ENCODE data around the gene BEND5. TPM values are rescaled to one million over a fixed set of nuclear protein-coding genes. Genes with fewer than 3 reads are reported as not detected.

BEND5 gene
- total RNA-seq, 2 donors from 2014 or later = 5.9 to 6.4 TPM

- Mint-ChIP-seq H3K27ac (peak overlapping the region; percentile 52), H3K4me1 (ENCODE audit: low read depth) (peaks cover 45% of the 10 kb centered on the region), H3K9me3 (no peaks in the 10 kb centered on the region), H3K36me3 (ENCODE audit: insufficient read depth in 2 of 2) (peaks cover 0 to 13% of the 10 kb centered on the region in 2 donors), H3K27me3 (ENCODE audit: low read depth) (no peaks in the 10 kb centered on the region), H3K4me3 (peak overlapping the region in 1 of 2 donors; percentile 21)
- no peak for DNase-seq
- peak in 1 of 2 donors; percentile 43 for ATAC-seq (replicated peaks in 1 of 2)
Measured at GRCh38 chr1:48757363-48757762, 19.3 kb downstream of the BEND5 start.

- no peaks in the 10 kb centered on the region for H3K27me3 Mint-ChIP-seq (ENCODE audit: low read depth)
- DNase-seq (no peak), ATAC-seq (replicated peaks in 1 of 2) (peak; percentile 38 to 40)
- peaks cover 0 to 13% of the 10 kb centered on the region in 2 donors for H3K36me3 Mint-ChIP-seq (ENCODE audit: insufficient read depth in 2 of 2)
- H3K4me3 Mint-ChIP-seq = peak overlapping the region in 1 of 2 donors; percentile 11
- no peaks in the 10 kb centered on the region for H3K9me3 Mint-ChIP-seq
- H3K4me1 Mint-ChIP-seq (ENCODE audit: low read depth) = peaks cover 43% of the 10 kb centered on the region
- H3K27ac Mint-ChIP-seq = no peak overlapping the region
Measured at GRCh38 chr1:48756683-48757316, 19.9 kb downstream of the BEND5 start.

- ATAC-seq (replicated peaks in 1 of 2) = no peak
- DNase-seq = no peak
- Mint-ChIP-seq H3K4me1 (ENCODE audit: low read depth) (peaks cover 23% of the 10 kb centered on the region), H3K4me3 (no peak overlapping the region), H3K27me3 (ENCODE audit: low read depth) (no peaks in the 10 kb centered on the region), H3K36me3 (ENCODE audit: insufficient read depth in 2 of 2) (peaks cover 0 to 5% of the 10 kb centered on the region in 2 donors), H3K27ac (no peak overlapping the region), H3K9me3 (no peaks in the 10 kb centered on the region)
Measured at GRCh38 chr1:48753293-48753692, 23.4 kb downstream of the BEND5 start.

GRCh38 chr1:48750109-48750508 lies 26.6 kb downstream of the BEND5 start:
- no peaks in the 10 kb centered on the region for H3K27me3 Mint-ChIP-seq (ENCODE audit: low read depth)
- H3K9me3 Mint-ChIP-seq = no peaks in the 10 kb centered on the region
- H3K36me3 Mint-ChIP-seq (ENCODE audit: insufficient read depth in 2 of 2) = no peaks in the 10 kb centered on the region
- no peak overlapping the region for H3K27ac Mint-ChIP-seq
- ATAC-seq (replicated peaks in 1 of 2) (no peak), DNase-seq (no peak)
- no peak overlapping the region for H3K4me3 Mint-ChIP-seq
- H3K4me1 Mint-ChIP-seq (ENCODE audit: low read depth) = no peaks in the 10 kb centered on the region

GRCh38 chr1:48749068-48749467 lies 27.6 kb downstream of the BEND5 start:
- no peak overlapping the region for H3K27ac Mint-ChIP-seq
- DNase-seq (no peak), ATAC-seq (replicated peaks in 1 of 2) (no peak)
- no peaks in the 10 kb centered on the region for H3K4me1 Mint-ChIP-seq (ENCODE audit: low read depth)
- no peaks in the 10 kb centered on the region for H3K36me3 Mint-ChIP-seq (ENCODE audit: insufficient read depth in 2 of 2)
- H3K9me3 Mint-ChIP-seq = no peaks in the 10 kb centered on the region
- no peak overlapping the region for H3K4me3 Mint-ChIP-seq
- H3K27me3 Mint-ChIP-seq (ENCODE audit: low read depth) = no peaks in the 10 kb centered on the region

GRCh38 chr1:48746906-48747305 lies 29.8 kb downstream of the BEND5 start:
- no peak for DNase-seq
- Mint-ChIP-seq H3K4me3 (no peak overlapping the region), H3K27ac (no peak overlapping the region), H3K9me3 (no peaks in the 10 kb centered on the region), H3K4me1 (ENCODE audit: low read depth) (no peaks in the 10 kb centered on the region), H3K27me3 (ENCODE audit: low read depth) (no peaks in the 10 kb centered on the region), H3K36me3 (ENCODE audit: insufficient read depth in 2 of 2) (no peaks in the 10 kb centered on the region)
- ATAC-seq (replicated peaks in 1 of 2) = no peak

- Mint-ChIP-seq H3K27ac (no peak overlapping the region), H3K4me3 (no peak overlapping the region), H3K27me3 (ENCODE audit: low read depth) (no peaks in the 10 kb centered on the region), H3K36me3 (ENCODE audit: insufficient read depth in 2 of 2) (peaks cover 0 to 4% of the 10 kb centered on the region in 2 donors), H3K9me3 (no peaks in the 10 kb centered on the region), H3K4me1 (ENCODE audit: low read depth) (no peaks in the 10 kb centered on the region)
- no peak for ATAC-seq (replicated peaks in 1 of 2)
- no peak for DNase-seq
Measured at GRCh38 chr1:48744032-48744431, 32.7 kb downstream of the BEND5 start.

GRCh38 chr1:48743480-48743879 lies 33.2 kb downstream of the BEND5 start:
- peak; percentile 43 to 49 for ATAC-seq (replicated peaks in 1 of 2)

GRCh38 chr1:48741380-48741779 lies 35.3 kb downstream of the BEND5 start:
- Mint-ChIP-seq H3K4me1 (ENCODE audit: low read depth) (no peaks in the 10 kb centered on the region), H3K27ac (no peak overlapping the region), H3K27me3 (ENCODE audit: low read depth) (no peaks in the 10 kb centered on the region), H3K36me3 (ENCODE audit: insufficient read depth in 2 of 2) (peaks cover 0 to 4% of the 10 kb centered on the region in 2 donors), H3K4me3 (no peak overlapping the region), H3K9me3 (no peaks in the 10 kb centered on the region)
- DNase-seq (no peak), ATAC-seq (replicated peaks in 1 of 2) (no peak)

More at GRCh38 chr1:48743480-48743879, 33.2 kb downstream of the BEND5 start:
- Mint-ChIP-seq H3K4me1 (ENCODE audit: low read depth) (no peaks in the 10 kb centered on the region), H3K27ac (no peak overlapping the region), H3K27me3 (ENCODE audit: low read depth) (no peaks in the 10 kb centered on the region), H3K9me3 (no peaks in the 10 kb centered on the region), H3K4me3 (no peak overlapping the region), H3K36me3 (ENCODE audit: insufficient read depth in 2 of 2) (peaks cover 0 to 4% of the 10 kb centered on the region in 2 donors)
- no peak for DNase-seq

GRCh38 chr1:48740621-48741020 lies 36.1 kb downstream of the BEND5 start:
- Mint-ChIP-seq H3K9me3 (no peaks in the 10 kb centered on the region), H3K4me3 (no peak overlapping the region), H3K27me3 (ENCODE audit: low read depth) (no peaks in the 10 kb centered on the region), H3K36me3 (ENCODE audit: insufficient read depth in 2 of 2) (peaks cover 0 to 4% of the 10 kb centered on the region in 2 donors), H3K4me1 (ENCODE audit: low read depth) (no peaks in the 10 kb centered on the region), H3K27ac (no peak overlapping the region)
- no peak for ATAC-seq (replicated peaks in 1 of 2)
- DNase-seq = no peak

- DNase-seq (no peak), ATAC-seq (replicated peaks in 1 of 2) (no peak)
- H3K9me3 Mint-ChIP-seq = no peaks in the 10 kb centered on the region
- no peak overlapping the region for H3K27ac Mint-ChIP-seq
- peaks cover 0 to 4% of the 10 kb centered on the region in 2 donors for H3K36me3 Mint-ChIP-seq (ENCODE audit: insufficient read depth in 2 of 2)
- no peak overlapping the region for H3K4me3 Mint-ChIP-seq
- H3K4me1 Mint-ChIP-seq (ENCODE audit: low read depth) = no peaks in the 10 kb centered on the region
- H3K27me3 Mint-ChIP-seq (ENCODE audit: low read depth) = no peaks in the 10 kb centered on the region
Measured at GRCh38 chr1:48739091-48739490, 37.6 kb downstream of the BEND5 start.

- Mint-ChIP-seq H3K4me1 (ENCODE audit: low read depth) (no peaks in the 10 kb centered on the region), H3K27me3 (ENCODE audit: low read depth) (no peaks in the 10 kb centered on the region), H3K9me3 (no peaks in the 10 kb centered on the region), H3K36me3 (ENCODE audit: insufficient read depth in 2 of 2) (peaks cover 0 to 4% of the 10 kb centered on the region in 2 donors), H3K4me3 (no peak overlapping the region), H3K27ac (no peak overlapping the region)
- ATAC-seq (replicated peaks in 1 of 2) (no peak), DNase-seq (no peak)
Measured at GRCh38 chr1:48738356-48738755, 38.3 kb downstream of the BEND5 start.

GRCh38 chr1:48735796-48736195 lies 40.9 kb downstream of the BEND5 start:
- no peaks in the 10 kb centered on the region for H3K4me1 Mint-ChIP-seq (ENCODE audit: low read depth)
- no peaks in the 10 kb centered on the region for H3K27me3 Mint-ChIP-seq (ENCODE audit: low read depth)
- H3K9me3 Mint-ChIP-seq = no peaks in the 10 kb centered on the region
- no peak overlapping the region for H3K4me3 Mint-ChIP-seq
- peaks cover 0 to 2% of the 10 kb centered on the region in 2 donors for H3K36me3 Mint-ChIP-seq (ENCODE audit: insufficient read depth in 2 of 2)
- DNase-seq (no peak), ATAC-seq (replicated peaks in 1 of 2) (no peak)
- H3K27ac Mint-ChIP-seq = no peak overlapping the region

Measured in activated T-cell treated with anti-CD3 and anti-CD28 coated beads, Interleukin-2, amount 50 U/mL, for 72 hours (primary cell).